Mononuclear cell (primary cell): Measurements from ENCODE around the gene CDH1. TPM values are rescaled to one million over a fixed set of nuclear protein-coding genes. Genes with fewer than 3 reads are reported as not detected.

Experiments
- H3K27me3 ChIP-seq: 2 replicates; pipeline ENCODE4 v1.6.0; 2011; ENCODE audit warnings: low read length, control low read depth; ENCODE audit not compliant: insufficient read depth
- H3K4me1 ChIP-seq: 2 replicates; pipeline ENCODE4 v1.5.1; 2011; ENCODE audit warnings: mild to moderate bottlenecking, low read length, control low read depth; ENCODE audit not compliant: insufficient read depth
- H3K4me3 ChIP-seq: 2 replicates; pipeline ENCODE4 v1.5.1; 2011; ENCODE audit warnings: mild to moderate bottlenecking, low read length, moderate library complexity
- H3K9me3 ChIP-seq: 2 replicates; pipeline ENCODE4 v1.5.1; 2011; ENCODE audit warnings: low read depth, mild to moderate bottlenecking, control low read depth, low read length
- total RNA-seq: library from RNA; depleted of rRNA; stranded (reverse); fragments of >200 nt; gene quantifications from one replicate; pipeline ENCODE4 v1.2.3, GENCODE V29; 2012

CDH1 gene
- total RNA-seq, 1 donor = 3.7 TPM

- Histone ChIP-seq H3K4me1 (no peaks in the 10 kb centered on the region), H3K9me3 (no peaks in the 10 kb centered on the region)
These were observed 124.1 kb downstream of the CDH1 start for GRCh38 chr16:68860978-68861892.

GRCh38 chr16:68866933-68867332 lies 129.8 kb downstream of the CDH1 start:
- Histone ChIP-seq H3K27me3 (no peaks in the 10 kb centered on the region), H3K4me3 (no peak overlapping the region), H3K4me1 (no peaks in the 10 kb centered on the region), H3K9me3 (no peaks in the 10 kb centered on the region)

More at GRCh38 chr16:68860978-68861892, 124.1 kb downstream of the CDH1 start:
- Histone ChIP-seq H3K27me3 (no peaks in the 10 kb centered on the region), H3K4me3 (no peak overlapping the region)

GRCh38 chr16:68869492-68870088 lies 132.5 kb downstream of the CDH1 start:
- Histone ChIP-seq H3K4me3 (no peak overlapping the region), H3K27me3 (no peaks in the 10 kb centered on the region), H3K9me3 (no peaks in the 10 kb centered on the region), H3K4me1 (no peaks in the 10 kb centered on the region)

- Histone ChIP-seq H3K4me1 (no peaks in the 10 kb centered on the region), H3K27me3 (no peaks in the 10 kb centered on the region), H3K9me3 (no peaks in the 10 kb centered on the region), H3K4me3 (no peak overlapping the region)
These were observed 136.8 kb downstream of the CDH1 start for GRCh38 chr16:68873635-68874471.

- Histone ChIP-seq H3K4me1 (no peaks in the 10 kb centered on the region), H3K9me3 (no peaks in the 10 kb centered on the region), H3K4me3 (no peak overlapping the region), H3K27me3 (no peaks in the 10 kb centered on the region)
These were observed 138.8 kb downstream of the CDH1 start for GRCh38 chr16:68875871-68876270.

- no peaks in the 10 kb centered on the region for H3K4me1 ChIP-seq
- no peaks in the 10 kb centered on the region for H3K9me3 ChIP-seq
- H3K27me3 ChIP-seq = no peaks in the 10 kb centered on the region
- no peak overlapping the region for H3K4me3 ChIP-seq
These were observed 146.6 kb downstream of the CDH1 start for GRCh38 chr16:68883685-68884084.

GRCh38 chr16:68884401-68884800 lies 147.3 kb downstream of the CDH1 start:
- H3K9me3 ChIP-seq = no peaks in the 10 kb centered on the region
- peaks cover under 1% of the 10 kb centered on the region for H3K4me1 ChIP-seq
- no peaks in the 10 kb centered on the region for H3K27me3 ChIP-seq
- no peak overlapping the region for H3K4me3 ChIP-seq

Other genes with a start within 250 kb of the CDH1 start
- gene ZFP90, start 198.0 kb upstream of the CDH1 start, total RNA-seq = 15.2 TPM
- 0.10 TPM for gene CDH3, start 92.0 kb upstream of the CDH1 start, total RNA-seq
- gene TANGO6, start 106.2 kb downstream of the CDH1 start, total RNA-seq = 15.2 TPM